Type B pancreatic cell (in vitro differentiated cells): ENCODE measurements around the gene RESP18. TPM values are rescaled to one million over a fixed set of nuclear protein-coding genes. Genes with fewer than 3 reads are reported as not detected.
"Not testable (repeated sequence)": the region's sequence is repeated elsewhere in the genome, so short reads cannot be mapped to it uniquely, and the experiment has no call there.

Experiments
- DNase-seq: peaks from one replicate; pipeline ENCODE4 v3.0.0; 2021; ENCODE audit warnings: mixed read lengths; ENCODE audit not compliant: unreplicated experiment; ENCODE audit errors: extremely low spot score
- H3K27ac Mint-ChIP-seq: 2 replicates; pipeline ENCODE4 v1.8.0; 2021; ENCODE audit warnings: mild to moderate bottlenecking, mixed read lengths
- H3K27me3 Mint-ChIP-seq: 2 replicates; pipeline ENCODE4 v1.8.0; 2021; ENCODE audit warnings: mixed read lengths
- H3K36me3 Mint-ChIP-seq: 2 replicates; pipeline ENCODE4 v1.8.0; 2021; ENCODE audit warnings: mixed read lengths
- H3K4me1 Mint-ChIP-seq: one replicate; pipeline ENCODE4 v1.8.0; 2021; ENCODE audit warnings: mixed read lengths; ENCODE audit not compliant: unreplicated experiment
- H3K4me3 Mint-ChIP-seq: 2 replicates; pipeline ENCODE4 v1.8.0; 2021; ENCODE audit warnings: mild to moderate bottlenecking, mixed read lengths
- H3K9me3 Mint-ChIP-seq: 2 replicates; pipeline ENCODE4 v1.8.0; 2021; ENCODE audit warnings: mixed read lengths
- total RNA-seq: library from RNA; stranded (reverse); gene quantifications from 2 replicates; pipeline ENCODE4 v1.2.1, GENCODE V29; 2021; ENCODE audit warnings: low replicate concordance
- TF ChIP-seq, protein P1 (sequence below): fragments of 200-600 bp; sonication (generic); conservative IDR thresholded peaks from 2 replicates; pipeline ENCODE4 v1.5.0; 2021; ENCODE audit warnings: antibody characterized with exemption, mild to moderate bottlenecking

RESP18 gene
- total RNA-seq, 1 donor from 2014 or later: not detected

DNA sequence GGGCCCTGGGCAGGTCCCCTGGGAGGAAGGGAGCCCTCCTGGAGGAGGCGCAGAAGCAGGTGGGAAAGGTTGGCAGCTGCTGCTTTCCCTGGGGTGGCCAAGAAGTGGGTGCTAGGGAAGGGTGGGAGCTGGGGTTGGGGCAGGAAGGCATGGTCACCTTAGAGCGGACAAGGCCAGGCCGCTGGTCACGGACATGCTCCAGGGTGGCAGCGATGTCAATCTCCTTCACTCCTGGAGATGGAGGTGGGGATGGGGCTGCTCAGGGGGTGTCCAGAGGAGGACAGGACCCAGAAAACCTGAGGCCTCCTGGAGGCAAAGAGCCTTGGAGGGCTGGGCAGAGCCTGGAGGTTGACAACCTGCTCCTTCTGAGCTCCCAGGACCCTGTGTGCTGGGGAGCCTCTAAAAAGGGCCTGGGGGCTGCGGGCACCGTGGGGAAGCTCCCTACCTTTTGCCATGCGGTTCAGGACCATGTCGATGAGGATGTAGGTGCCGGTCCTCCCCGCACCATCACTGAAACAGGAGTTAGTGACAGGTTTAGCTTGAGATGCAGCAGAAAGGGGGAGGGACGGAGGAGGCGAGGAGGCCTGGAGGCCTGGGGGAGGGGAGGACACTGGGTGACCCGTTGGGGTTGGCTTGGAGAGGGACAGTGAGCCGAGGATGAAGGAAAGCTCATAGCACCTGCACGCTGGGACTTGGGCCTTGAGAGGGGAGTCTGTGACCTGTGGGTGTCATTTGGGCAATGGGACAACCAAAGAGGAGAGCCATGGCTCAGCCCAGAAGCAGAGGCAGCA, 42.0 kb downstream of the RESP18 start:
- Mint-ChIP-seq H3K4me3 (no peak overlapping the region), H3K36me3 (peaks cover 4% of the 10 kb centered on the region), H3K9me3 (no peaks in the 10 kb centered on the region), H3K27ac (no peak overlapping the region), H3K27me3 (peaks cover 24% of the 10 kb centered on the region), H3K4me1 (peaks cover 7% of the 10 kb centered on the region)
- DNase-seq: no peak
- TF ChIP-seq, protein P1, sequence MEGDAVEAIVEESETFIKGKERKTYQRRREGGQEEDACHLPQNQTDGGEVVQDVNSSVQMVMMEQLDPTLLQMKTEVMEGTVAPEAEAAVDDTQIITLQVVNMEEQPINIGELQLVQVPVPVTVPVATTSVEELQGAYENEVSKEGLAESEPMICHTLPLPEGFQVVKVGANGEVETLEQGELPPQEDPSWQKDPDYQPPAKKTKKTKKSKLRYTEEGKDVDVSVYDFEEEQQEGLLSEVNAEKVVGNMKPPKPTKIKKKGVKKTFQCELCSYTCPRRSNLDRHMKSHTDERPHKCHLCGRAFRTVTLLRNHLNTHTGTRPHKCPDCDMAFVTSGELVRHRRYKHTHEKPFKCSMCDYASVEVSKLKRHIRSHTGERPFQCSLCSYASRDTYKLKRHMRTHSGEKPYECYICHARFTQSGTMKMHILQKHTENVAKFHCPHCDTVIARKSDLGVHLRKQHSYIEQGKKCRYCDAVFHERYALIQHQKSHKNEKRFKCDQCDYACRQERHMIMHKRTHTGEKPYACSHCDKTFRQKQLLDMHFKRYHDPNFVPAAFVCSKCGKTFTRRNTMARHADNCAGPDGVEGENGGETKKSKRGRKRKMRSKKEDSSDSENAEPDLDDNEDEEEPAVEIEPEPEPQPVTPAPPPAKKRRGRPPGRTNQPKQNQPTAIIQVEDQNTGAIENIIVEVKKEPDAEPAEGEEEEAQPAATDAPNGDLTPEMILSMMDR: no peak

DNA sequence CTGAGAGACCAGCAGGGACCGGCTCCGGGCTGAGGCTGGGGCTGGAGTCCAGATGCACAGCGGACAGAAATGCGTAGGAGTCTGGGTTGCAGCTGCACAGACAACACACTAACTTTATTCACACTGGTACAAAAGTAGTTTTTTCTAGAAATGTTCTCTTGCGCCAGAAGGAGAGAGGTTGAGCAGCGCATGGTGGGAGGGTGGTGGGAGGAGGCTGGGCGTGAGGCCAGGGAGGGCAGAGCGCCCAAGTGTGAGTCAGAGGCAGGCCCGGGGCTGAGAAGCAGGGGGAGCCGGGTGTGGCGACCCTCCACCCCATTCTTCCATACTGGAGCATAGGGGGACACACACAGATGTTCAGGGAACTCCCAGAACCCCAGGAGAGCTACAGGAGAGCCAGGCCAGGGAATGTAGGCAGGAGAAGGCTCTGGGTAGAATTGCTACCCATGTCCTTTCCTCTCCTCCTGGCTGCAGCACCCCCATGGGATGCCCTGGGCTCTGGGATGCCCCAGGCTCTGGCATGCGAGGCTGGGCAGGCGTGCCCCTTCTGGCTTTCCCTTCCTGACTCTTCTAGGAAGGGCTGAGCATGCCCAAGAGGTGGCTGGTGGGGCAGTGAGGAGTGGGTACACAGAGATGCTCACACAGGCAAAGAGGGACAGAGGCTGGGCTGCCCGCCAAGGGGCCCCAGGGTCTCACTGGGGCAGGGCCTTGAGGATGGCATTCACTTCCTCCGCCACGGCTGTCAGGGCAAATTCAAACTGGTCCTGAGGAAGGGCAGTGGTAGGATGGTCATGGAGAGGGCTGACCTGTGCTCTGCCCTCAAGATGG, 42.8 kb downstream of the RESP18 start:
- H3K9me3 Mint-ChIP-seq: no peaks in the 10 kb centered on the region
- H3K36me3 Mint-ChIP-seq: peaks cover 4% of the 10 kb centered on the region
- no peak for DNase-seq
- TF ChIP-seq, protein P1: no peak
- H3K4me3 Mint-ChIP-seq: no peak overlapping the region
- H3K27me3 Mint-ChIP-seq: peaks cover 18% of the 10 kb centered on the region
- peaks cover 7% of the 10 kb centered on the region for H3K4me1 Mint-ChIP-seq
- no peak overlapping the region for H3K27ac Mint-ChIP-seq

DNA sequence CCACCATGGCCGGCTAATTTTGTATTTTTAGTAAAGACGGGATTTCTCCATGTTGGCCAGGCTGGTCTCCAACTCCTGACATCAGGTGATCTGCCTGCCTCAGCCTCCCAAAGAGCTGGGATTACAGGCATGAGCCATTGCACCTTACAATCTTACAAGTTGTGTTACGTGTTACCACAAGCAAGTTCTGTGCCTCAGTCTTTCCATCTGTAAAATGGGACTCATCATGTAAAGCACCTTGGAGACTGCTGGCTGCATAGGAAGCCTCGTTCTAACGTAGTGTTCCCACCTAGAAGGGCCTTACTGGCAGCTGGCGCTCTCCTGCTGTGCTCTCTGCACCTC, 43.4 kb downstream of the RESP18 start:
- H3K27ac Mint-ChIP-seq: no peak overlapping the region
- peaks cover 7% of the 10 kb centered on the region for H3K4me1 Mint-ChIP-seq
- no peak for DNase-seq
- H3K9me3 Mint-ChIP-seq: no peaks in the 10 kb centered on the region
- H3K27me3 Mint-ChIP-seq: peaks cover 18% of the 10 kb centered on the region
- peaks cover 4% of the 10 kb centered on the region for H3K36me3 Mint-ChIP-seq
- H3K4me3 Mint-ChIP-seq: no peak overlapping the region
- TF ChIP-seq, protein P1: no peak

DNA sequence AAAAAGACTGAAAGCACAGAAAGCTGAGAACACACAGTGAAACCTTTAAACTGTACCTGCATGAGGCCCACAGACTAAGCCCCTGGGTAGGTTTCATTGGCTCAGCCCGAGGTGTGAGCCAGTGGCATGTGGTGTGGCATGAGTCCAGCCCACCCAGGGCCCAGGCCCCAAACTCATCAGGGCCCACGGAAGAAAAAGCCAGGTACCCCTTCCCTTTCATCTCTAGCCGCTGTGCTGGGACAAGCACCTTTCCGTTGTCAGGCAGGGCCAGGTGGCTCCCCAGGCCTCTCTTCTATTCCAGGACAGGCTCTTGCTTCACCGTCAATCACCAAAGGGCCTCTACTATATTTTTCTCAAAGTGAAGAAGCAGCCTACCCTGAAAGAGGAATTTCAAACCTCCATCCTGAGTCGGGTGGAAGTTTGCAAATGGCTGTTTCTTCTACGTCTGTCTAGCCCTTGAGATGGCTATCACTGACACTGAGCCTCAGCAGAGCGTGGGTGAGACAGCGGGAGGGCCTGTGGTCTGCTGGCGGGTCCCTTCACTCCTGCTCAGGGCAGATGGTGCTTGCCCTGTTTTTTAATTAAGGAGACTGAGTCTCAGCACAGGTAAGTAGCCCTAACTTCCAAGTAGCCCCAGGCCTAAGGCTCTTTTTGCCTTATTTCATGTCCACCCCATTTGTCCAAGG, 44.8 kb downstream of the RESP18 start:
- H3K27me3 Mint-ChIP-seq: peaks cover 10% of the 10 kb centered on the region
- TF ChIP-seq, protein P1: no peak
- peaks cover 7% of the 10 kb centered on the region for H3K4me1 Mint-ChIP-seq
- peaks cover 9% of the 10 kb centered on the region for H3K36me3 Mint-ChIP-seq
- no peak overlapping the region for H3K4me3 Mint-ChIP-seq
- H3K27ac Mint-ChIP-seq: peak overlapping the region; percentile 91
- H3K9me3 Mint-ChIP-seq: no peaks in the 10 kb centered on the region
- DNase-seq: no peak

DNA sequence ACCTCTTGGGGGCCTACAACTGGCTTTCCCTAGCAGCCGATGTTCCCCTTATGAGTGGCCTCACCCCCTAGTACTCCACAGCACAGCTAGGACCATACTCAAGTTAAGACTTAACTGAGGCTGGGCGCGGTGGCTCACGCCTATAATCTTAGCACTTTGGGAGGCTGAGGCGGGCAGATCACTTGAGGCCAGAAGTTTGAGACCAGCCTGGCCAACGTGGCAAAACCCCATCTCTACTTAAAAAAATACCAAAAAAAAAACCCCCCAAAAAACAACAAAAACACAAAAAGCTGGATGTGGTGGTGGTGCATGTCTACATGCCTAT, 45.5 kb downstream of the RESP18 start:
- H3K36me3 Mint-ChIP-seq, H3K27me3 Mint-ChIP-seq, DNase-seq, H3K9me3 Mint-ChIP-seq, H3K4me1 Mint-ChIP-seq, H3K4me3 Mint-ChIP-seq: not testable (repeated sequence)
- peak overlapping the region; percentile 91 for H3K27ac Mint-ChIP-seq
